PC-3 (cell line): ENCODE results near the gene PCDHB10.
"Not testable (repeated sequence)": the region's sequence is repeated elsewhere in the genome, so short reads cannot be mapped to it uniquely, and the experiment has no call there.

Source experiments
- CTCF ChIP-seq: fragments of 300-600 bp; sonication (generic); conservative IDR thresholded peaks from 2 replicates; pipeline ENCODE4 v1.5.1; 2017; ENCODE audit warnings: antibody characterized with exemption, low read depth, mild to moderate bottlenecking, low read length
- EZH2 ChIP-seq: fragments of 300-600 bp; sonication (generic); IDR thresholded peaks from one replicate; pipeline ENCODE4 v1.6.1; 2017; ENCODE audit warnings: antibody characterized with exemption, mild to moderate bottlenecking, low read length; ENCODE audit not compliant: unreplicated experiment
- EZH2phosphoT487 ChIP-seq: fragments of 300-600 bp; sonication (generic); IDR thresholded peaks from 2 replicates; pipeline ENCODE4 v1.6.1; 2018; ENCODE audit warnings: mild to moderate bottlenecking, antibody characterized with exemption, low read length, borderline replicate concordance

DNA sequence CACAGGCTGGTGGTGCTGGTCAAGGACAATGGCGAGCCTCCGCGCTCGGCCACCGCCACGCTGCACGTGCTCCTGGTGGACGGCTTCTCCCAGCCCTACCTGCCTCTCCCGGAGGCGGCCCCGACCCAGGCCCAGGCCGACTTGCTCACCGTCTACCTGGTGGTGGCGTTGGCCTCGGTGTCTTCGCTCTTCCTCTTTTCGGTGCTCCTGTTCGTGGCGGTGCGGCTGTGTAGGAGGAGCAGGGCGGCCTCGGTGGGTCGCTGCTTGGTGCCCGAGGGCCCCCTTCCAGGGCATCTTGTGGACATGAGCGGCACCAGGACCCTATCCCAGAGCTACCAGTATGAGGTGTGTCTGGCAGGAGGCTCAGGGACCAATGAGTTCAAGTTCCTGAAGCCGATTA lies 23.9 kb downstream of the PCDHB10 start:
- not testable (repeated sequence) for TF ChIP-seq CTCF, EZH2, EZH2phosphoT487
